Suprapubic skin (tissue), 4 donors: ENCODE results near the gene NSUN2. TPM values are rescaled to one million over a fixed set of nuclear protein-coding genes. Genes with fewer than 3 reads are reported as not detected.

Experiments used
- DNase-seq, 2 donors: peaks; one replicate each; pipeline ENCODE4 v3.0.0-alpha.2; 2019; ENCODE audit warnings: low spot score in 2 of 2
- H3K27ac ChIP-seq: fragments of 200-600 bp; sonication (generic); one replicate; pipeline ENCODE4 v1.5.1; 2019
- H3K27me3 ChIP-seq: fragments of 200-600 bp; sonication (generic); one replicate; pipeline ENCODE4 v1.5.1; 2019
- H3K36me3 ChIP-seq: fragments of 200-600 bp; sonication (generic); one replicate; pipeline ENCODE4 v1.5.1; 2019
- H3K4me1 ChIP-seq: fragments of 200-600 bp; sonication (generic); one replicate; pipeline ENCODE4 v1.5.1; 2019
- H3K4me3 ChIP-seq: fragments of 200-600 bp; sonication (generic); one replicate; pipeline ENCODE4 v1.5.1; 2019; ENCODE audit warnings: mild to moderate bottlenecking
- H3K9me3 ChIP-seq: fragments of 200-600 bp; sonication (generic); one replicate; pipeline ENCODE4 v1.5.1; 2019
- EP300 ChIP-seq: sonication (generic); formaldehyde crosslinking; IDR thresholded peaks from one replicate; pipeline ENCODE4 v1.6.1; 2017; ENCODE audit warnings: antibody characterized with exemption
- POLR2A ChIP-seq, 2 donors: fragments of 450-650 bp; IDR thresholded peaks; one replicate each; pipeline ENCODE4 v1.6.1; 2017; ENCODE audit warnings: antibody characterized with exemption in 2 of 2, mild to moderate bottlenecking in 2 of 2, moderate library complexity in 2 of 2
- POLR2AphosphoS5 ChIP-seq, 3 donors: sonication (generic); formaldehyde crosslinking; IDR thresholded peaks; one replicate each; pipeline ENCODE4 v1.6.1; 2017; ENCODE audit warnings: antibody characterized with exemption in 3 of 3
- WGBS: methylation state at CpG from one replicate; pipeline ENCODE4 v1.1.5; 2018; 5-methylcytosine and 5-hydroxymethylcytosine counted together
- total RNA-seq, 4 donors: library from RNA; depleted of rRNA; stranded (reverse); fragments of >200 nt; gene quantifications; one replicate each; pipeline ENCODE4 v1.1.0, GENCODE V29; 2016
- TF ChIP-seq, protein P1 (sequence below), 2 donors: fragments of 200-600 bp in 1 of 2; fragments of 450-650 bp in 1 of 2; sonication (generic) in 1 of 2; IDR thresholded peaks; one replicate each; pipeline ENCODE4 v1.5.1; 2016 to 2019; ENCODE audit warnings: antibody characterized with exemption in 2 of 2, mild to moderate bottlenecking in 1 of 2, moderate library complexity in 1 of 2

Gene NSUN2
- total RNA-seq, 4 donors from 2014 or later = 48.8 to 90.8 (median 56.4) TPM

DNA sequence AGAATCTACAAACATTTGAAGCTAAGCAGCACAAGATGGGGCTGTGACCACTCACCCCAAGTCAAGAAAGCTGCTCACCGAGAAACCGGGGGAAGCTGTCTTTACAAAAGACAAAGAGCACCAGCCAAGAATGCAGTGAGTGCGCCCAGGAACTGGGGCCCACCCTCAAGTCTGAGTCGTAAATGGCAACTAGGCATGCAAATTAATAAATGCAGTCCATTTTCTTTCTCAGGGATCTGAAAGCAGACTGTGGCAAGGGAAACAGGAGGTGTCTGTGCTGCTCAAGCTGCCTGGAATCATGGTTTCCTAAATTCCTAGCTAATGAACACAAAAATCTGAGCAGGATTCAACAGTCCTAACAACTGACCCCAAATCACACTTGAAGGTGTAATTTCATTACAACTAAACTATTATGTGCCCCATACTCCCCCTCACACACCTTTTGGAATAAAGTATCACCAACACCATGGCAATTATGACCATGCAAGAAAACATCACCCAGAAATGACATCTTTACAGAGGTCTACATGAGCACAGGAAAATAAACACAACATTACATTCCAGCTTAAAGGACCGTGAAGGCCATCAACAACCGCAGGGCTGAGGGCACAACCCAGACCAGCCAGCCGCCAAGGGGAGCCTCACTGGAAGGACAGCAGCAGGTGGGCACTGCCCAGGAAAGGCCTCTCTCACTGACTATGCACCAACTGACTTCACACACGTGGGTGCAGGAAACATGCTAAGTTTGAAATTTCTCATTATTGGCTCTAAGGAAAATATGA, 17.6 kb downstream of the NSUN2 start:
- Histone ChIP-seq H3K27ac (no peak overlapping the region), H3K4me3 (no peak overlapping the region), H3K27me3 (no peaks in the 10 kb centered on the region), H3K36me3 (peaks cover 93% of the 10 kb centered on the region), H3K9me3 (no peaks in the 10 kb centered on the region), H3K4me1 (no peaks in the 10 kb centered on the region)
- peak in 1 of 2 donors; percentile 43 for DNase-seq
- TF ChIP-seq, protein P1, sequence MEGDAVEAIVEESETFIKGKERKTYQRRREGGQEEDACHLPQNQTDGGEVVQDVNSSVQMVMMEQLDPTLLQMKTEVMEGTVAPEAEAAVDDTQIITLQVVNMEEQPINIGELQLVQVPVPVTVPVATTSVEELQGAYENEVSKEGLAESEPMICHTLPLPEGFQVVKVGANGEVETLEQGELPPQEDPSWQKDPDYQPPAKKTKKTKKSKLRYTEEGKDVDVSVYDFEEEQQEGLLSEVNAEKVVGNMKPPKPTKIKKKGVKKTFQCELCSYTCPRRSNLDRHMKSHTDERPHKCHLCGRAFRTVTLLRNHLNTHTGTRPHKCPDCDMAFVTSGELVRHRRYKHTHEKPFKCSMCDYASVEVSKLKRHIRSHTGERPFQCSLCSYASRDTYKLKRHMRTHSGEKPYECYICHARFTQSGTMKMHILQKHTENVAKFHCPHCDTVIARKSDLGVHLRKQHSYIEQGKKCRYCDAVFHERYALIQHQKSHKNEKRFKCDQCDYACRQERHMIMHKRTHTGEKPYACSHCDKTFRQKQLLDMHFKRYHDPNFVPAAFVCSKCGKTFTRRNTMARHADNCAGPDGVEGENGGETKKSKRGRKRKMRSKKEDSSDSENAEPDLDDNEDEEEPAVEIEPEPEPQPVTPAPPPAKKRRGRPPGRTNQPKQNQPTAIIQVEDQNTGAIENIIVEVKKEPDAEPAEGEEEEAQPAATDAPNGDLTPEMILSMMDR (IDR thresholded peaks at IDR 0.05) = no peak
- no peak for TF ChIP-seq POLR2AphosphoS5 (IDR thresholded peaks at IDR 0.05)
- TF ChIP-seq EP300 = no peak
- WGBS = 73% methylated on average over 8 of the region's 8 CpGs

DNA sequence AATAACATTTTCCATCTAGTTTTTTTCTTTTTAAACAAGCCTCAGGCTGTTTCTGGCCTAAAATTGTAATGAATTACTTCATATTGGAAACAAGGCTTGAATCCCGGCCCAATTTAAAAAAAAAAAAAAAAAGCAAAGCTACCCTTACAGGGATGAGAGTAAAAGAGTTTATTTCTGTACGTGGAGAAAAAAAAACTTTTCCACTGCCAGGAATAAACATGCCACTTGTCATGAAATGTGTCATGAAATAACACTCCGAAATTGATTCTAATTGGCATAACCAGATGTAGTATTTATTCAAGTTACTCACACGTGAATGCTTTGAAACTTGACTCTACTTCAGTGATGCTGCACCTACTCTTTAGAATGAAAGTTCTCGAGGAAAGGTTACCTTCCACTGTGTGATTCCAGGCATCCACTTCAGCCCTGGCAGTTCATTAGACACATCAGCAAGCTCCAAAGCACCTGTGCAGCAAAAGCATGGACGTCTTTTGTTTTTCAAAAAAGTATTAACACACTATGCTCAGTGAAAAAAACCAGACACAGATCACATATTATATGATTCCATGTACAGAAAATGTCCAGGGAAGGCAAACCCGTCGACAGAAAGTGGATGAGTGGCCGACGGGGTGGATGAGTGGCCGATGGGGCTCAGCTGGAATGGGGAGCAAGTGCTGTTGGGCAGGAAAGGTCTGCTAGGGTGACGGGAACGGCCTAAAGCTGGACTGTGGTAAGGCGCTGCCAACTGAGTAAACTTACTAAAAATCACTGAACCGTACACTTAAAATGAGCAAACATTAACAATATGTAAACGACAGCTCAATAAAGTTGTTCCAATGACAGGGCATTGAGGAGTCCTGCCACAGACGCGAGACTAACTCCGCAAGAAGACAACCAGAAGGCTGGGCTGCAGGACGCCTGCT, 21.2 kb downstream of the NSUN2 start:
- Histone ChIP-seq H3K36me3 (peaks cover 96% of the 10 kb centered on the region), H3K4me3 (no peak overlapping the region), H3K27ac (no peak overlapping the region), H3K4me1 (no peaks in the 10 kb centered on the region), H3K27me3 (no peaks in the 10 kb centered on the region), H3K9me3 (no peaks in the 10 kb centered on the region)
- no peak for DNase-seq
- 84% methylated on average over 20 of the region's 20 CpGs for WGBS
- TF ChIP-seq EP300 (no peak), POLR2A (IDR thresholded peaks at IDR 0.05) (no peak)
- TF ChIP-seq, protein P1 (IDR thresholded peaks at IDR 0.05) = no peak

DNA sequence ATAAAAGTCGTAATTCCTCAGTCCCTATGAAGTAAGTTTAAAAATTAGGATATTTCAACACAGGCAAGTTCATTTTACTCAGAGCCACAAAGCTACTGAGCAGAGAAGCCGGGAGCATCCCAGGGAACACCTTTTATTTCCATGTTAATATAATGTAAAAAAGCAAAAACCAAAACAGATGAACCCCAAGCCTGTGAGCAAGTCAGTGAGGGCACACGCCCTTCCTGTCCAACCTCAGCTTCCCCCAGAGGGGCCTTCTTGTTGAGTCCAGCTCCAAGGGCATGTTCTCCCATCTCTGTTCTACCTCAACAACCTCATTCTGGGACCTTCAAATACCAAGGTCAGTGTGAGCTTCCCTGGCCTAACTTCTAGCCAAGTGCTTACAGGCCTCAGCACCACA, 24.8 kb downstream of the NSUN2 start:
- Histone ChIP-seq H3K27ac (no peak overlapping the region), H3K36me3 (peaks cover 97% of the 10 kb centered on the region), H3K4me1 (no peaks in the 10 kb centered on the region), H3K9me3 (no peaks in the 10 kb centered on the region), H3K4me3 (no peak overlapping the region), H3K27me3 (no peaks in the 10 kb centered on the region)
- 97% methylated on average over 3 of the region's 3 CpGs for WGBS
- TF ChIP-seq, protein P1 (IDR thresholded peaks at IDR 0.05) = no peak
- TF ChIP-seq EP300 (no peak), POLR2A (IDR thresholded peaks at IDR 0.05) (no peak), POLR2AphosphoS5 (IDR thresholded peaks at IDR 0.05) (no peak)
- DNase-seq = no peak

DNA sequence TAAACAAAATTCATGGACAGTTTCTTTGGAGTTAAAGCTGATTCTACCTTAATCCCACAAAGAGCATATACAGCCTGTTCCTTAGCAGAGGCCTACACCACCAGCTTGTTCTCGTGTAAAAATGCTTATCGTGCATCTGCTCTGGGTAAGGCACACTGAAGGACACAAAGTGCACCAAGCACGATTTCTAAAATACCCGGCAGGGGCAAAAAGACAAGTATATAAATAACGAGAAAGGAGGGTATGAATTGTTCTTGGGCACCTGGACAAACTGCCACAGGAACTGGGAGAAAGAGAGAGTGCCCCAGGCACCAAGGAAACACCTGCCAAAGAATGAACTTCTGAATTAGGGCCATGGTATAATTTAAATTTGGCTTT, 25.3 kb downstream of the NSUN2 start:
- 80% methylated on average over 5 of the region's 5 CpGs for WGBS

More for the DNA sequence above, 25.3 kb downstream of the NSUN2 start:
- TF ChIP-seq, protein P1 (IDR thresholded peaks at IDR 0.05) = no peak
- TF ChIP-seq POLR2A (IDR thresholded peaks at IDR 0.05) (no peak), EP300 (no peak), POLR2AphosphoS5 (IDR thresholded peaks at IDR 0.05) (no peak)
- Histone ChIP-seq H3K4me3 (no peak overlapping the region), H3K27ac (no peak overlapping the region), H3K4me1 (no peaks in the 10 kb centered on the region), H3K27me3 (no peaks in the 10 kb centered on the region), H3K9me3 (no peaks in the 10 kb centered on the region), H3K36me3 (peaks cover 97% of the 10 kb centered on the region)
- no peak for DNase-seq
